CD8-positive, alpha-beta memory T cell (primary cell): ENCODE results near the gene LTB4R. TPM values are rescaled to one million over a fixed set of nuclear protein-coding genes. Genes with fewer than 3 reads are reported as not detected.
A peak's percentile ranks its signal among the peaks of the same experiment; 100 is the strongest.

Source experiments
- CTCF ChIA-PET: fragments of 350-600 bp; sonication (Branson Sonifier 250); formaldehyde crosslinking; loops from one replicate; lab custom pipeline; 2021; ENCODE audit warnings: antibody characterized with exemption; lab: Charles Lee
- POLR2A ChIA-PET: fragments of 350-600 bp; sonication (Branson Sonifier 250); formaldehyde crosslinking; loops from one replicate; lab custom pipeline; 2021; ENCODE audit warnings: antibody characterized with exemption; lab: Charles Lee
- DNase-seq, 5 donors: peaks; one replicate each; pipeline versions ENCODE4 v3.0.0 to v3.0.0-alpha.2; 2020 to 2022; ENCODE audit warnings: mixed read lengths in 1 of 5
- H3K27ac ChIP-seq: one replicate; pipeline ENCODE4 v1.7.0; 2013; ENCODE audit warnings: low read depth, mild to moderate bottlenecking, low read length, moderate library complexity
- H3K27me3 ChIP-seq: 2 replicates; pipeline ENCODE4 v1.7.0; 2013; ENCODE audit warnings: low read length, mild to moderate bottlenecking; ENCODE audit not compliant: insufficient read depth, poor library complexity, severe bottlenecking
- H3K36me3 ChIP-seq: 2 replicates; pipeline ENCODE4 v1.7.0; 2013; ENCODE audit warnings: mild to moderate bottlenecking, low read length, moderate library complexity; ENCODE audit not compliant: insufficient read depth
- H3K4me1 ChIP-seq: 2 replicates; pipeline ENCODE4 v1.7.0; 2013; ENCODE audit warnings: mild to moderate bottlenecking, low read length, moderate library complexity; ENCODE audit not compliant: insufficient read depth
- H3K4me3 ChIP-seq: 2 replicates; pipeline ENCODE4 v1.7.0; 2013; ENCODE audit warnings: mild to moderate bottlenecking, low read length
- H3K9me3 ChIP-seq: 2 replicates; pipeline ENCODE4 v1.7.0; 2013; ENCODE audit warnings: mild to moderate bottlenecking, low read length
- H3K27ac Mint-ChIP-seq, 8 donors: one replicate each; pipeline ENCODE4 v1.8.0; 2020 to 2021; ENCODE audit warnings: mixed read lengths in 8 of 8, mild to moderate bottlenecking in 6 of 8, inconsistent platforms in 3 of 8, moderate library complexity in 3 of 8
- H3K27me3 Mint-ChIP-seq, 2 donors: one replicate each; pipeline ENCODE4 v1.8.0; 2020 to 2021; ENCODE audit warnings: mixed read lengths in 2 of 2, mild to moderate bottlenecking in 1 of 2, moderate library complexity in 1 of 2
- H3K36me3 Mint-ChIP-seq, 3 donors: one replicate each; pipeline ENCODE4 v1.8.0; 2020 to 2021; ENCODE audit warnings: mixed read lengths in 3 of 3, inconsistent platforms in 1 of 3, mild to moderate bottlenecking in 1 of 3
- H3K4me1 Mint-ChIP-seq, 3 donors: one replicate each; pipeline ENCODE4 v1.8.0; 2020 to 2021; ENCODE audit warnings: mixed read lengths in 3 of 3, inconsistent platforms in 1 of 3, mild to moderate bottlenecking in 1 of 3
- H3K4me3 Mint-ChIP-seq, 7 donors: one replicate each; pipeline ENCODE4 v1.8.0; 2020 to 2021; ENCODE audit warnings: mixed read lengths in 7 of 7, mild to moderate bottlenecking in 6 of 7, moderate library complexity in 4 of 7, inconsistent platforms in 2 of 7
- H3K9me3 Mint-ChIP-seq, 5 donors: one replicate each; pipeline ENCODE4 v1.8.0; 2020 to 2022; ENCODE audit warnings: mixed read lengths in 5 of 5, mild to moderate bottlenecking in 3 of 5, moderate library complexity in 2 of 5, inconsistent platforms in 1 of 5
- polyA plus RNA-seq: library from polyadenylated mRNA; unstranded; fragments of 300-500 nt; fragmentation: Illumina TruSeq; gene quantifications from one replicate; pipeline ENCODE4 v1.2.3, GENCODE V29; 2021
- total RNA-seq, 2 experiments: library from RNA; stranded (reverse); gene quantifications; one replicate each; pipeline ENCODE4 v1.2.3, GENCODE V29; 2021

Gene LTB4R
- total and polyA plus RNA-seq, 3 experiments from 2014 or later: 9.8 to 12.3 (median 10.3) TPM

- peaks cover 17 to 28% (median 21%) of the 10 kb centered on the region in 3 donors for H3K4me1 Mint-ChIP-seq
- H3K27me3 ChIP-seq: no peaks in the 10 kb centered on the region
- CTCF ChIA-PET: interaction anchor here (1.2 to 3.5 kb wide), 5 partner anchors 9 to 45 kb away, joined by 3 to 10 read pairs (median 6); partner anchors contain the start of genes LTB4R2 and RABGGTA
- H3K27ac ChIP-seq: no peak overlapping the region
- no peaks in the 10 kb centered on the region for H3K36me3 ChIP-seq
- H3K36me3 Mint-ChIP-seq: peaks cover 0 to 2% (median 0%) of the 10 kb centered on the region in 3 donors
- H3K9me3 Mint-ChIP-seq: no peaks in the 10 kb centered on the region
- H3K4me1 ChIP-seq: peaks cover 18% of the 10 kb centered on the region
- peak in 3 of 5 donors; percentile 26 to 39 (median 27) for DNase-seq
- no peaks in the 10 kb centered on the region for H3K27me3 Mint-ChIP-seq
- H3K9me3 ChIP-seq: no peaks in the 10 kb centered on the region
- H3K27ac Mint-ChIP-seq: peak overlapping the region; percentile 34 to 93 (median 80)
- no peak overlapping the region for H3K4me3 Mint-ChIP-seq
- POLR2A ChIA-PET: interaction anchor here (1.3 kb wide), 1 partner anchor 8 kb away, joined by 3 read pairs; the partner anchor contains the start of gene RABGGTA
- no peak overlapping the region for H3K4me3 ChIP-seq
These were observed 31.8 kb upstream of the LTB4R start for GRCh38 chr14:24279301-24280186.

GRCh38 chr14:24280797-24281460 lies 30.4 kb upstream of the LTB4R start:
- no peak overlapping the region for H3K4me3 ChIP-seq
- peaks cover 0 to 2% (median 0%) of the 10 kb centered on the region in 3 donors for H3K36me3 Mint-ChIP-seq
- H3K9me3 Mint-ChIP-seq: no peaks in the 10 kb centered on the region
- H3K27ac Mint-ChIP-seq: peak overlapping the region in 5 of 8 donors; percentile 32 to 84 (median 47)
- H3K27me3 ChIP-seq: no peaks in the 10 kb centered on the region
- peaks cover 17 to 23% (median 21%) of the 10 kb centered on the region in 3 donors for H3K4me1 Mint-ChIP-seq
- H3K27ac ChIP-seq: no peak overlapping the region
- H3K4me1 ChIP-seq: peaks cover 16% of the 10 kb centered on the region
- POLR2A ChIA-PET: interaction anchor here (1.3 kb wide), 1 partner anchor 9 kb away, joined by 3 read pairs; the partner anchor contains the start of gene RABGGTA
- no peaks in the 10 kb centered on the region for H3K9me3 ChIP-seq
- no peak overlapping the region for H3K4me3 Mint-ChIP-seq
- no peak for DNase-seq
- CTCF ChIA-PET: interaction anchor here (1.2 to 3.5 kb wide), 5 partner anchors 10 to 53 kb away, joined by 4 to 10 read pairs (median 6); partner anchors contain the start of genes LTB4R2 and RABGGTA
- no peaks in the 10 kb centered on the region for H3K27me3 Mint-ChIP-seq
- H3K36me3 ChIP-seq: no peaks in the 10 kb centered on the region

DNA sequence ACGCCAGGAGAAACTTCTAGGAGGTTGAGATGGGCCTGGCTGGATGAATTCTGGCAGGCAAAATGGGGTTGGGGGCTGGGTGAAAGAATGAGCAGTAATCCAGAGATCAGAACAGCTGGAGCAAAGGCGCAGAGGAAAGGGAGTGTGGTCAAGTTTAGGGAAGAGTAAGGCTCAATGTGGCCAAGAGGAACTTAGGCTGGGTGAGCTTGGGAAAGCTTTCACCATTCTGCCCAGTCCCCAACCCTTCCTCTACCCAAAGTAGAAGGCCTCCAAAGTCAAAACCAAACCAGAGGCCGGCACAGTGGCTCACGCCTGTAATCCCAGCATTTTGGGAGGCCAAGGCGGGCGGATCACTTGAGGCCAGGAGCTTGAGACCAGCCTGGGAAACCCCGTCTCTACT lies 29.7 kb upstream of the LTB4R start:
- Mint-ChIP-seq H3K4me3 (no peak overlapping the region), H3K27me3 (peaks cover 0 to 2% of the 10 kb centered on the region in 2 donors), H3K4me1 (peaks cover 17 to 23% (median 21%) of the 10 kb centered on the region in 3 donors), H3K36me3 (peaks cover 0 to 4% (median 0%) of the 10 kb centered on the region in 3 donors), H3K9me3 (no peaks in the 10 kb centered on the region), H3K27ac (peak overlapping the region in 4 of 8 donors; percentile 33 to 84 (median 52))
- Histone ChIP-seq H3K27me3 (no peaks in the 10 kb centered on the region), H3K36me3 (no peaks in the 10 kb centered on the region), H3K4me1 (peaks cover 16% of the 10 kb centered on the region), H3K27ac (no peak overlapping the region), H3K9me3 (no peaks in the 10 kb centered on the region), H3K4me3 (no peak overlapping the region)
- DNase-seq: no peak
- ChIA-PET CTCF (interaction anchor here (1.6 to 3.5 kb wide), 2 partner anchors 15 to 52 kb away, joined by 5 to 10 read pairs; no protein-coding TSS in a partner anchor), POLR2A (no interaction called here)

- Histone ChIP-seq H3K4me3 (no peak overlapping the region), H3K27me3 (no peaks in the 10 kb centered on the region), H3K36me3 (no peaks in the 10 kb centered on the region), H3K9me3 (no peaks in the 10 kb centered on the region), H3K27ac (no peak overlapping the region), H3K4me1 (peaks cover 16% of the 10 kb centered on the region)
- CTCF ChIA-PET: interaction anchor here (1.6 to 3.5 kb wide), 2 partner anchors 14 to 51 kb away, joined by 5 to 10 read pairs; no protein-coding TSS in a partner anchor
- no peak for DNase-seq
- H3K27me3 Mint-ChIP-seq: peaks cover 0 to 2% of the 10 kb centered on the region in 2 donors
- H3K4me1 Mint-ChIP-seq: peaks cover 13 to 19% (median 17%) of the 10 kb centered on the region in 3 donors
- POLR2A ChIA-PET: interaction anchor here (0.7 kb wide), 1 partner anchor 11 kb away, joined by 4 read pairs; no protein-coding TSS in a partner anchor
- H3K27ac Mint-ChIP-seq: peak overlapping the region in 2 of 8 donors; percentile 25 to 66
- peaks cover 0 to 2% (median 0%) of the 10 kb centered on the region in 3 donors for H3K36me3 Mint-ChIP-seq
- H3K9me3 Mint-ChIP-seq: no peaks in the 10 kb centered on the region
- H3K4me3 Mint-ChIP-seq: no peak overlapping the region
These were observed 28.6 kb upstream of the LTB4R start for GRCh38 chr14:24282736-24283135.

- no peaks in the 10 kb centered on the region for H3K9me3 ChIP-seq
- H3K27ac ChIP-seq: no peak overlapping the region
- H3K4me3 Mint-ChIP-seq: no peak overlapping the region
- POLR2A ChIA-PET: no interaction called here
- peaks cover 0 to 2% (median 1%) of the 10 kb centered on the region in 3 donors for H3K36me3 Mint-ChIP-seq
- H3K4me3 ChIP-seq: no peak overlapping the region
- H3K36me3 ChIP-seq: no peaks in the 10 kb centered on the region
- CTCF ChIA-PET: no interaction called here
- no peaks in the 10 kb centered on the region for H3K9me3 Mint-ChIP-seq
- peaks cover 7 to 11% (median 9%) of the 10 kb centered on the region in 3 donors for H3K4me1 Mint-ChIP-seq
- H3K27me3 Mint-ChIP-seq: peaks cover 0 to 2% of the 10 kb centered on the region in 2 donors
- no peaks in the 10 kb centered on the region for H3K27me3 ChIP-seq
- peaks cover 11% of the 10 kb centered on the region for H3K4me1 ChIP-seq
- no peak for DNase-seq
- peak overlapping the region in 2 of 8 donors; percentile 15 to 70 for H3K27ac Mint-ChIP-seq
These were observed 27.4 kb upstream of the LTB4R start for GRCh38 chr14:24283796-24284460.

GRCh38 chr14:24284501-24285035 lies 26.7 kb upstream of the LTB4R start:
- no peak for DNase-seq
- CTCF ChIA-PET: interaction anchor here (1.0 to 1.5 kb wide), 2 partner anchors 42 to 147 kb away, joined by 3 to 4 read pairs; partner anchors contain the start of gene TINF2
- H3K4me1 ChIP-seq: peaks cover 5% of the 10 kb centered on the region
- no peaks in the 10 kb centered on the region for H3K9me3 ChIP-seq
- H3K27ac ChIP-seq: no peak overlapping the region
- peak overlapping the region in 1 of 8 donors; percentile 20 for H3K27ac Mint-ChIP-seq
- H3K36me3 Mint-ChIP-seq: peaks cover 0 to 5% (median 2%) of the 10 kb centered on the region in 3 donors
- peaks cover 2 to 7% (median 3%) of the 10 kb centered on the region in 3 donors for H3K4me1 Mint-ChIP-seq
- no peak overlapping the region for H3K4me3 ChIP-seq
- no peaks in the 10 kb centered on the region for H3K36me3 ChIP-seq
- POLR2A ChIA-PET: no interaction called here
- H3K4me3 Mint-ChIP-seq: no peak overlapping the region
- H3K27me3 ChIP-seq: no peaks in the 10 kb centered on the region
- H3K9me3 Mint-ChIP-seq: no peaks in the 10 kb centered on the region
- H3K27me3 Mint-ChIP-seq: peaks cover 0 to 2% of the 10 kb centered on the region in 2 donors

- Mint-ChIP-seq H3K4me1 (peaks cover 0 to 10% (median 0%) of the 10 kb centered on the region in 3 donors), H3K27ac (peak overlapping the region in 2 of 8 donors; percentile 38 to 57), H3K9me3 (no peaks in the 10 kb centered on the region), H3K36me3 (peaks cover 0 to 13% (median 3%) of the 10 kb centered on the region in 3 donors), H3K27me3 (peaks cover 0 to 2% of the 10 kb centered on the region in 2 donors), H3K4me3 (no peak overlapping the region)
- H3K36me3 ChIP-seq: peaks cover 4% of the 10 kb centered on the region
- CTCF ChIA-PET: interaction anchor here (1.0 to 1.5 kb wide), 2 partner anchors 43 to 146 kb away, joined by 3 to 4 read pairs; partner anchors contain the start of gene TINF2
- no peak overlapping the region for H3K27ac ChIP-seq
- H3K9me3 ChIP-seq: no peaks in the 10 kb centered on the region
- H3K27me3 ChIP-seq: no peaks in the 10 kb centered on the region
- DNase-seq: no peak
- POLR2A ChIA-PET: no interaction called here
- no peak overlapping the region for H3K4me3 ChIP-seq
- H3K4me1 ChIP-seq: no peaks in the 10 kb centered on the region
These were observed 26.0 kb upstream of the LTB4R start for GRCh38 chr14:24285351-24285750.
